ENCODE measurements around the gene FOXO6.

DNA sequence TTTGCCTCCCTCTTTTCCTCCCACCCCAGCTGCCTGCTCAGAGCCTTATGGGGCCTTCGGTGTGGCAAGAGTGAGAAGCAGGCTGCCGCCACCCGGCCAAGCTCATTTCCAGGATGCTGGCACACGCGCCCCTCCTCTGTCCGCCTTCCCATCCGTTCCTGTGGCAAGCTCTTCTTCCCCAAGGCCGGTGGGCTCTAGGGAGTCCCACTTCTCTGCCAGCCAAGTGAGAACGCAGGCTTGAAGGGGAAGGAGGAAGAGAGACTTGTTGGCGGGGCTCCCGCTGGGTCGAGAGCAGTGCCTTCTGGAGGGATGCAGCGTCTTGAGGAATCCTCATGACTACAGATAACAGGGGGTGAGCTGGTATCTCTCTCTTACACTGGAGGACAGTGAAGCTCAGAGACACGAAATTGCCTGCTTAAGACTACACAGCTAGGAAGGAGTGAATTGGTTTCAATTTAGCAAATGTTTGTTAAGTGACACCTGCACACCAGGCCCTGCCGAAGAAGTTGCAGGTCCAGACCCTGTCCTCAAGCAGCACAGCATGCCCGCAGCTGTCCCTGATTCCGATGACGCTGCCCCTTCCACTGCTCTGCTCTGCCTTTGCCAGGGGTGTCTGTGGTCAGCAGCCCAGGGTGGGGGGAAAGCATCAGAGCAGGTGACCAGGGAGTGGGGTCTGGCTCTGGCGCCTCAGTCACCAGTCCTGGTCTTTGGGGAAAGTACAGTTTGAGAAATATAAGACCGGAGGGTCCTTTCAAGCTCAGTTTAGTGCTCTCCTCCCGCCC lies 40.1 kb upstream of the FOXO6 start:
- TF ChIP-seq, protein P1, sequence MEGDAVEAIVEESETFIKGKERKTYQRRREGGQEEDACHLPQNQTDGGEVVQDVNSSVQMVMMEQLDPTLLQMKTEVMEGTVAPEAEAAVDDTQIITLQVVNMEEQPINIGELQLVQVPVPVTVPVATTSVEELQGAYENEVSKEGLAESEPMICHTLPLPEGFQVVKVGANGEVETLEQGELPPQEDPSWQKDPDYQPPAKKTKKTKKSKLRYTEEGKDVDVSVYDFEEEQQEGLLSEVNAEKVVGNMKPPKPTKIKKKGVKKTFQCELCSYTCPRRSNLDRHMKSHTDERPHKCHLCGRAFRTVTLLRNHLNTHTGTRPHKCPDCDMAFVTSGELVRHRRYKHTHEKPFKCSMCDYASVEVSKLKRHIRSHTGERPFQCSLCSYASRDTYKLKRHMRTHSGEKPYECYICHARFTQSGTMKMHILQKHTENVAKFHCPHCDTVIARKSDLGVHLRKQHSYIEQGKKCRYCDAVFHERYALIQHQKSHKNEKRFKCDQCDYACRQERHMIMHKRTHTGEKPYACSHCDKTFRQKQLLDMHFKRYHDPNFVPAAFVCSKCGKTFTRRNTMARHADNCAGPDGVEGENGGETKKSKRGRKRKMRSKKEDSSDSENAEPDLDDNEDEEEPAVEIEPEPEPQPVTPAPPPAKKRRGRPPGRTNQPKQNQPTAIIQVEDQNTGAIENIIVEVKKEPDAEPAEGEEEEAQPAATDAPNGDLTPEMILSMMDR (IDR thresholded peaks at IDR 0.05): no peak
- no peak for TF ChIP-seq POLR2AphosphoS5 (IDR thresholded peaks at IDR 0.05)
